ENCODE data around the gene FLNB. TPM values are rescaled to one million over a fixed set of nuclear protein-coding genes. Genes with fewer than 3 reads are reported as not detected.

Gene FLNB
- total RNA-seq, 1 donor from 2014 or later: 34.8 TPM

DNA sequence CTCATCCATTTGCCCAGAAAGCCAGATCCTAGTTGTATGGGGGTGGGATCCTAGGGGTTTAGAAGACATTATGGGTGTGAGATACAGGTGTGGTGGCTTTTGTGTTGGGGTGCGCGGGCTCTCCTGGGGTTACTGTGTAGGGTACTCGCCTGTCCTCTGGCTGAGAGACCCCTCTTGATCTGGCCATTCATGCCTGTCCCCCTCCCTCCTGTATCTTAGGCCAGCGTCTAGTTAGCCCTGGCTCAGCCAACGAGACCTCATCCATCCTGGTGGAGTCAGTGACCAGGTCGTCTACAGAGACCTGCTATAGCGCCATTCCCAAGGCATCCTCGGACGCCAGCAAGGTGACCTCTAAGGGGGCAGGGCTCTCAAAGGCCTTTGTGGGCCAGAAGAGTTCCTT is 161.1 kb downstream of the FLNB start:
- no peak for DNase-seq
- H3K4me3 ChIP-seq: no peak overlapping the region
- H3K4me1 ChIP-seq: peaks cover 53% of the 10 kb centered on the region
- H3K36me3 ChIP-seq: peaks cover 36% of the 10 kb centered on the region
- H3K27ac ChIP-seq (replicated peaks): no peak overlapping the region
- no peaks in the 10 kb centered on the region for H3K27me3 ChIP-seq (ENCODE audit: low read depth)
- TF ChIP-seq, protein P1, sequence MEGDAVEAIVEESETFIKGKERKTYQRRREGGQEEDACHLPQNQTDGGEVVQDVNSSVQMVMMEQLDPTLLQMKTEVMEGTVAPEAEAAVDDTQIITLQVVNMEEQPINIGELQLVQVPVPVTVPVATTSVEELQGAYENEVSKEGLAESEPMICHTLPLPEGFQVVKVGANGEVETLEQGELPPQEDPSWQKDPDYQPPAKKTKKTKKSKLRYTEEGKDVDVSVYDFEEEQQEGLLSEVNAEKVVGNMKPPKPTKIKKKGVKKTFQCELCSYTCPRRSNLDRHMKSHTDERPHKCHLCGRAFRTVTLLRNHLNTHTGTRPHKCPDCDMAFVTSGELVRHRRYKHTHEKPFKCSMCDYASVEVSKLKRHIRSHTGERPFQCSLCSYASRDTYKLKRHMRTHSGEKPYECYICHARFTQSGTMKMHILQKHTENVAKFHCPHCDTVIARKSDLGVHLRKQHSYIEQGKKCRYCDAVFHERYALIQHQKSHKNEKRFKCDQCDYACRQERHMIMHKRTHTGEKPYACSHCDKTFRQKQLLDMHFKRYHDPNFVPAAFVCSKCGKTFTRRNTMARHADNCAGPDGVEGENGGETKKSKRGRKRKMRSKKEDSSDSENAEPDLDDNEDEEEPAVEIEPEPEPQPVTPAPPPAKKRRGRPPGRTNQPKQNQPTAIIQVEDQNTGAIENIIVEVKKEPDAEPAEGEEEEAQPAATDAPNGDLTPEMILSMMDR (IDR thresholded peaks at IDR 0.05; ENCODE audit: borderline replicate concordance): no peak
- H3K9me3 ChIP-seq (replicated peaks): no peaks in the 10 kb centered on the region
- intact Hi-C loops (cut with micrococcal nuclease): no loop called here

DNA sequence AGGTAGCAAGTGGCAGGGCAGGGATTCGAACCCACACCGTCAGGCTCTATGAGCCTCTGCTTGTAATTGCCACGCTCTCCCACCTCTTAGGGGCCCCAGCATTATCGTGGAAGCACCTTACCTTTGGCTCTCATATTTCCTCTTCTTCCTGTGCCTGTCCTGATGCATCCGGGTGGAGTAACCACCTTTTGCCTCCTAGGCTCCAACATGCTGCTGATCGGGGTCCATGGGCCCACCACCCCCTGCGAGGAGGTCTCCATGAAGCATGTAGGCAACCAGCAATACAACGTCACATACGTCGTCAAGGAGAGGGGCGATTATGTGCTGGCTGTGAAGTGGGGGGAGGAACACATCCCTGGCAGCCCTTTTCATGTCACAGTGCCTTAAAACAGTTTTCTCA is 162.2 kb downstream of the FLNB start:
- TF ChIP-seq, protein P1 (IDR thresholded peaks at IDR 0.05; ENCODE audit: borderline replicate concordance): no peak
- Histone ChIP-seq H3K27ac (replicated peaks) (no peak overlapping the region), H3K36me3 (peaks cover 36% of the 10 kb centered on the region), H3K27me3 (ENCODE audit: low read depth) (no peaks in the 10 kb centered on the region), H3K4me1 (peaks cover 53% of the 10 kb centered on the region), H3K9me3 (replicated peaks) (no peaks in the 10 kb centered on the region), H3K4me3 (no peak overlapping the region)
- intact Hi-C loops (cut with micrococcal nuclease): no loop called here
- DNase-seq: no peak

GRCh38 chr3:58171126-58171525 is 162.9 kb downstream of the FLNB start:
- DNase-seq: no peak
- Histone ChIP-seq H3K27me3 (ENCODE audit: low read depth) (no peaks in the 10 kb centered on the region), H3K4me3 (no peak overlapping the region), H3K36me3 (peaks cover 36% of the 10 kb centered on the region), H3K4me1 (peaks cover 53% of the 10 kb centered on the region), H3K9me3 (replicated peaks) (no peaks in the 10 kb centered on the region), H3K27ac (replicated peaks) (no peak overlapping the region)
- TF ChIP-seq, protein P1 (IDR thresholded peaks at IDR 0.05; ENCODE audit: borderline replicate concordance): no peak
- intact Hi-C loops (cut with micrococcal nuclease): no loop called here

DNA sequence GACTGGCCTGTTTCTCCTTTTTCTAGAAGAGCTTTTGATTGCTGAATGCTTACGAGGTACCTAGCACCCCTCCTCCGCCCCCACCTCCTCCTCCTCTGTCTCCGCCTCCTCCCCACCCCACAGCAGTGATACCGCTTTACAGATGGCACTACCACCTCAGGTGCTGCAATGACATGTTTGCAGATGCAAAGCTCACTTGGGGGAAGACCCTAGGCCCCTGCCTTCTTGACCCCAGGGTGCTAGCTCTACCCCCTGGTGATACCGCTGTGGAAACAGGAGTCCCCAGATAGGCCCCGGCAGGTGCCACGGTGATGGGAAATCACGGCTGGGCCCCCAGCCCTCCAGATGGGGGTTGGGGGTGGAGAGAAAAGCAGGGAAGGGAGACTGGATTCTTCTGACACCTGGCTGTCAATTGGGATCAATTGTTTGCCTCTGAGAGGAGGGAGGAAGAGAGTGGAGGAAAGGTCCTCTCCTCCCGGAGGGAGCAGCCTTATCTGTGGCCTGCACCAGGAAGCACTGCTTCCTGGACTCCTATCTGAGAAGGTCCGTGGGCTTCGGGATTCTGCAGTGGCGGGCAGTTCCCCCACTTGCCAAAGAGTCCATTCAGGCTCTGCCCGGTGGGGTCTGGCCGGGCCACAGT is 164.9 kb downstream of the FLNB start:
- H3K27ac ChIP-seq (replicated peaks): peak overlapping the region; percentile 70
- intact Hi-C loops (cut with micrococcal nuclease): no loop called here
- TF ChIP-seq, protein P1 (IDR thresholded peaks at IDR 0.05; ENCODE audit: borderline replicate concordance): no peak

DNA sequence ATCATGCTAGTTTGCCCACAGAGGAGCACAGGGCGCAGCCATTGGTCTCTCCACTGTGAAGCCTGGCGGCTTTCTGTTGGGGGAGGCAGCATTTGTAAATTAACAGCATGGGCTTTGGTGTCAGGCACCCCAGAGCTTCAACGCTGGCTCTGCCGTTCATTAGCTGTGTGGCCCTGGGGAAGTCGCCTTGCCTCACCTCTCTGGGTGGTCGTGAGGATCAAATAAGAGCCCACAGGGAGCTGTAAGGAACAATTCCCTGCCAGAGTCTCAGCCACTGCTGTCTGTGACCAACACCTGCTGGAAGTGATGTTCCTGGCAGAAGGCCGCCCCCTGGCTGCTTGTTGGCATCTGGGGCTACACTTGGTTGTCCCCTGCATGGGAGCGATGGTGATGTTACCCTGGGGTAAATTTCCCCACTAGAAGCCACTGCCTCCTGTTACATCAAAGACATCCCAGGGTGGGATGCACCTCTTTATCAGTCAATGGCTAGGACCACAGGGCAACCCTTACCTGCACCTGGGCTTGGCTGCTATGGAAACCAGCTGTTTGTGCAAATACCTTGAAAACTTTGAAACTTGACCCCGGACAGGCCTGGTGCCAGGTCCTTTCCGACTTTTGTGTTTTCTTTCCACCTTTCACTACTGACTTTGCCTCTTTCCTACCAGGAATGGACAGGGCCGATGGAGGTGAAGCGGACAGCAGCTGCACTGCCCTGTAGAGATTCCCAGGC is 165.6 kb downstream of the FLNB start:
- peaks cover 50% of the 10 kb centered on the region for H3K4me1 ChIP-seq
- TF ChIP-seq, protein P1 (IDR thresholded peaks at IDR 0.05; ENCODE audit: borderline replicate concordance): peak; percentile 59
- peak; percentile 58 for DNase-seq
- no peak overlapping the region for H3K4me3 ChIP-seq
- H3K27ac ChIP-seq (replicated peaks): peak overlapping the region; percentile 70
- no peaks in the 10 kb centered on the region for H3K9me3 ChIP-seq (replicated peaks)
- peaks cover 30% of the 10 kb centered on the region for H3K36me3 ChIP-seq
- no peaks in the 10 kb centered on the region for H3K27me3 ChIP-seq (ENCODE audit: low read depth)
- intact Hi-C loops (cut with micrococcal nuclease): no loop called here

More for the DNA sequence above, 164.9 kb downstream of the FLNB start:
- peaks cover 52% of the 10 kb centered on the region for H3K4me1 ChIP-seq
- H3K27me3 ChIP-seq (ENCODE audit: low read depth): no peaks in the 10 kb centered on the region
- no peak for DNase-seq
- no peaks in the 10 kb centered on the region for H3K9me3 ChIP-seq (replicated peaks)
- H3K4me3 ChIP-seq: no peak overlapping the region
- H3K36me3 ChIP-seq: peaks cover 36% of the 10 kb centered on the region

All from left ventricle myocardium inferior (tissue), 1 donor.